ENCODE data around the gene BCL7C.
"Not testable (repeated sequence)": the region's sequence is repeated elsewhere in the genome, so short reads cannot be mapped to it uniquely, and the experiment has no call there.

BCL7C gene

GRCh38 chr16:30893744-30894539 is at the start of gene BCL7C:
BCL7C (minus strand) TSS chr16:30894077; CDS start chr16:30893944, 133 bp downstream.
- Histone ChIP-seq H3K9me3 (ENCODE audit: control insufficient read depth, insufficient read depth, low read length) (no peaks in the 10 kb centered on the region), H3K4me2 (ENCODE audit: low read length) (peak within 1 kb of the TSS; percentile 99), H3K79me2 (ENCODE audit: control insufficient read depth, low read length) (peaks cover 10% of the 10 kb centered on the region), H3K4me3 (ENCODE audit: low read length) (peak within 1 kb of the TSS; percentile 88), H3K27me3 (ENCODE audit: control insufficient read depth, low read length) (no peaks in the 10 kb centered on the region), H4K20me1 (ENCODE audit: control insufficient read depth, insufficient read depth, low read depth, low read length) (no peaks in the 10 kb centered on the region), H3K4me1 (ENCODE audit: control insufficient read depth, low read length) (peaks cover 51% of the 10 kb centered on the region), H3F3A (ENCODE audit: control insufficient read depth, insufficient read depth) (peaks cover 23% of the 10 kb centered on the region), H3K9me2 (replicated peaks; ENCODE audit: control insufficient read depth, low read length) (no peaks in the 10 kb centered on the region), H3K36me3 (ENCODE audit: control insufficient read depth, low read length) (peaks cover 6% of the 10 kb centered on the region), H3K27ac (ENCODE audit: low read depth, low read length) (peak within 1 kb of the TSS; percentile 39)
- TF ChIP-seq CTCF (IDR thresholded peaks at IDR 0.05; ENCODE audit: low read depth, low read length, poor library complexity, severe bottlenecking) (peak; percentile 43), EZH2phosphoT487 (IDR thresholded peaks at IDR 0.05; ENCODE audit: borderline replicate concordance, low read length) (no peak)

GRCh38 chr16:30942426-30942806 is 48.5 kb upstream of the BCL7C start:
- Histone ChIP-seq H3K36me3 (ENCODE audit: control insufficient read depth, low read length) (peaks cover 42% of the 10 kb centered on the region), H4K20me1 (ENCODE audit: control insufficient read depth, insufficient read depth, low read depth, low read length) (no peaks in the 10 kb centered on the region; the same call in 1 of the 2 replicates), H3K4me1 (ENCODE audit: control insufficient read depth, low read length) (peaks cover 17% of the 10 kb centered on the region), H3K27me3 (ENCODE audit: control insufficient read depth, low read length) (no peaks in the 10 kb centered on the region), H3K9me2 (replicated peaks; ENCODE audit: control insufficient read depth, low read length) (no peaks in the 10 kb centered on the region), H3K9me3 (ENCODE audit: control insufficient read depth, insufficient read depth, low read length) (no peaks in the 10 kb centered on the region), H3K27ac (ENCODE audit: low read depth, low read length) (no peak overlapping the region), H3K4me2 (ENCODE audit: low read length) (peak overlapping the region; percentile 48), H3F3A (ENCODE audit: control insufficient read depth, insufficient read depth) (peaks cover 11% of the 10 kb centered on the region), H3K4me3 (ENCODE audit: low read length) (peak overlapping the region; percentile 21; the same call in 1 of the 2 replicates), H3K79me2 (ENCODE audit: control insufficient read depth, low read length) (no peaks in the 10 kb centered on the region)
- TF ChIP-seq CTCF (IDR thresholded peaks at IDR 0.05; ENCODE audit: low read depth, low read length, poor library complexity, severe bottlenecking) = no peak
- TF ChIP-seq EZH2phosphoT487 (IDR thresholded peaks at IDR 0.05; ENCODE audit: borderline replicate concordance, low read length) = no peak

GRCh38 chr16:30941600-30942425 is 47.9 kb upstream of the BCL7C start:
- Histone ChIP-seq H3K27me3 (ENCODE audit: control insufficient read depth, low read length) (no peaks in the 10 kb centered on the region), H3K4me1 (ENCODE audit: control insufficient read depth, low read length) (peaks cover 19% of the 10 kb centered on the region), H3K79me2 (ENCODE audit: control insufficient read depth, low read length) (no peaks in the 10 kb centered on the region), H3K4me3 (ENCODE audit: low read length) (peak overlapping the region; percentile 21; the same call in 1 of the 2 replicates), H3K9me3 (ENCODE audit: control insufficient read depth, insufficient read depth, low read length) (no peaks in the 10 kb centered on the region), H3K9me2 (replicated peaks; ENCODE audit: control insufficient read depth, low read length) (no peaks in the 10 kb centered on the region), H4K20me1 (ENCODE audit: control insufficient read depth, insufficient read depth, low read depth, low read length) (no peaks in the 10 kb centered on the region; the same call in 1 of the 2 replicates), H3K27ac (ENCODE audit: low read depth, low read length) (no peak overlapping the region), H3K36me3 (ENCODE audit: control insufficient read depth, low read length) (peaks cover 39% of the 10 kb centered on the region), H3F3A (ENCODE audit: control insufficient read depth, insufficient read depth) (peaks cover 11% of the 10 kb centered on the region), H3K4me2 (ENCODE audit: low read length) (peak overlapping the region; percentile 48)
- TF ChIP-seq CTCF (IDR thresholded peaks at IDR 0.05; ENCODE audit: low read depth, low read length, poor library complexity, severe bottlenecking) = peak; percentile 96
- TF ChIP-seq EZH2phosphoT487 (IDR thresholded peaks at IDR 0.05; ENCODE audit: borderline replicate concordance, low read length) = no peak

GRCh38 chr16:30939571-30939970 is 45.7 kb upstream of the BCL7C start:
- not testable (repeated sequence) for H3K27ac ChIP-seq (ENCODE audit: low read depth, low read length); H3F3A ChIP-seq (ENCODE audit: control insufficient read depth, insufficient read depth); H3K79me2 ChIP-seq (ENCODE audit: control insufficient read depth, low read length); H3K4me3 ChIP-seq (ENCODE audit: low read length); H4K20me1 ChIP-seq (ENCODE audit: control insufficient read depth, insufficient read depth, low read depth, low read length); H3K27me3 ChIP-seq (ENCODE audit: control insufficient read depth, low read length); H3K9me3 ChIP-seq (ENCODE audit: control insufficient read depth, insufficient read depth, low read length); H3K4me2 ChIP-seq (ENCODE audit: low read length); H3K9me2 ChIP-seq (replicated peaks; ENCODE audit: control insufficient read depth, low read length)
- Histone ChIP-seq H3K4me1 (ENCODE audit: control insufficient read depth, low read length) (peaks cover 19% of the 10 kb centered on the region), H3K36me3 (ENCODE audit: control insufficient read depth, low read length) (peaks cover 38% of the 10 kb centered on the region)
